ENCODE results near the gene TTC7B.

Gene TTC7B

GRCh38 chr14:90697577-90698206 lies 118.5 kb downstream of the TTC7B start:
- peak; percentile 93 for DNase-seq

GRCh38 chr14:90697132-90697531 lies 119.1 kb downstream of the TTC7B start:
- DNase-seq = no peak

- no peak for DNase-seq
These were observed 119.5 kb downstream of the TTC7B start for GRCh38 chr14:90696720-90697119.

- DNase-seq = no peak
These were observed 120.1 kb downstream of the TTC7B start for GRCh38 chr14:90695997-90696660.

- peak; percentile 58 for DNase-seq
These were observed 122.8 kb downstream of the TTC7B start for GRCh38 chr14:90693413-90693812.

GRCh38 chr14:90692826-90693225 lies 123.4 kb downstream of the TTC7B start:
- no peak for DNase-seq

- DNase-seq = no peak
These were observed 124.2 kb downstream of the TTC7B start for GRCh38 chr14:90692061-90692460.

GRCh38 chr14:90691627-90692026 lies 124.6 kb downstream of the TTC7B start:
- no peak for DNase-seq

- no peak for DNase-seq
These were observed 128.6 kb downstream of the TTC7B start for GRCh38 chr14:90687680-90688079.

GRCh38 chr14:90682615-90683014 lies 133.6 kb downstream of the TTC7B start:
- no peak for DNase-seq

GRCh38 chr14:90681929-90682328 lies 134.3 kb downstream of the TTC7B start:
- peak; percentile 26 for DNase-seq

- DNase-seq = no peak
These were observed 137.3 kb downstream of the TTC7B start for GRCh38 chr14:90678846-90679362.

GRCh38 chr14:90678420-90678819 lies 137.8 kb downstream of the TTC7B start:
- DNase-seq = no peak

- DNase-seq = no peak
These were observed 138.7 kb downstream of the TTC7B start for GRCh38 chr14:90677484-90678050.

GRCh38 chr14:90676912-90677311 lies 139.3 kb downstream of the TTC7B start:
- DNase-seq = no peak

GRCh38 chr14:90676356-90676755 lies 139.9 kb downstream of the TTC7B start:
- no peak for DNase-seq

GRCh38 chr14:90675399-90675798 lies 140.8 kb downstream of the TTC7B start:
- DNase-seq = peak; percentile 96

GRCh38 chr14:90674716-90675115 lies 141.5 kb downstream of the TTC7B start:
- peak; percentile 48 for DNase-seq

- peak; percentile 74 for DNase-seq
These were observed 142.1 kb downstream of the TTC7B start for GRCh38 chr14:90674043-90674670.

- peak; percentile 33 for DNase-seq
These were observed 144.6 kb downstream of the TTC7B start for GRCh38 chr14:90671382-90672234.

- DNase-seq = no peak
These were observed 146.5 kb downstream of the TTC7B start for GRCh38 chr14:90669731-90670130.

GRCh38 chr14:90666571-90666970 lies 149.7 kb downstream of the TTC7B start:
- no peak for DNase-seq

Data from NCI-H1694 (cell line).